ENCODE results near the gene POLR1B. TPM values are rescaled to one million over a fixed set of nuclear protein-coding genes. Genes with fewer than 3 reads are reported as not detected.

The POLR1B gene
- total and polyA plus RNA-seq, 7 donors, result 6.5 to 22.8 (median 13.2) TPM

- ATAC-seq (no peak), DNase-seq (no peak)
- Histone ChIP-seq H3K27me3 (ENCODE audit: insufficient read depth in 3 of 3, low read length in 2 of 3) (no peaks in the 10 kb centered on the region), H3K36me3 (ENCODE audit: insufficient read depth in 1 of 2, low read depth in 1 of 2) (peaks cover 0 to 9% of the 10 kb centered on the region in 2 donors), H3K4me1 (peaks cover 15% of the 10 kb centered on the region), H3K27ac (no peak overlapping the region), H3K9me3 (no peaks in the 10 kb centered on the region), H3K4me3 (no peak overlapping the region)
- TF ChIP-seq CTCF (IDR thresholded peaks at IDR 0.05), result no peak
- 60 to 79% (median 68%) methylated on average over 2 of the region's 2 CpGs for WGBS, 3 donors
- intact Hi-C loops (cut with DNase I), result no loop called here
Observed at GRCh38 chr2:112539306-112539705, 3.0 kb upstream of the POLR1B start.

GRCh38 chr2:112540906-112541305, 1.4 kb upstream of the POLR1B start:
- H3K27ac ChIP-seq, result peak overlapping the region; percentile 83
- intact Hi-C loops (cut with DNase I), result loop anchor here (5.0 to 10.0 kb wide), 3 partner anchors 41 to 59 kb away; partner anchors contain the start of genes TTL (in 2 of the 2) and CHCHD5 (in 1 of the 2)
- no peak for TF ChIP-seq CTCF (IDR thresholded peaks at IDR 0.05)

GRCh38 chr2:112541315-112542122, 746 bp upstream of the POLR1B start:
- Histone ChIP-seq H3K27me3 (ENCODE audit: insufficient read depth in 3 of 3, low read length in 2 of 3) (no peaks in the 10 kb centered on the region), H3K27ac (peak overlapping the region; percentile 83), H3K9me3 (no peaks in the 10 kb centered on the region), H3K36me3 (ENCODE audit: insufficient read depth in 1 of 2, low read depth in 1 of 2) (peaks cover 3 to 20% of the 10 kb centered on the region in 2 donors), H3K4me3 (peak overlapping the region; percentile 90), H3K4me1 (peaks cover 15% of the 10 kb centered on the region)
- intact Hi-C loops (cut with DNase I), result loop anchor here (5.0 to 10.0 kb wide), 3 partner anchors 41 to 59 kb away; partner anchors contain the start of genes TTL (in 2 of the 2) and CHCHD5 (in 1 of the 2)
- DNase-seq (peak; percentile 67 to 82), ATAC-seq (peak; percentile 64 to 77 (median 71))
- TF ChIP-seq CTCF (IDR thresholded peaks at IDR 0.05), result no peak
- WGBS, 3 donors, result 21 to 22% (median 21%) methylated on average over 34 of the region's 34 CpGs

More at GRCh38 chr2:112540906-112541305, 1.4 kb upstream of the POLR1B start:
- Histone ChIP-seq H3K4me3 (no peak overlapping the region), H3K4me1 (peaks cover 15% of the 10 kb centered on the region), H3K9me3 (no peaks in the 10 kb centered on the region), H3K27me3 (ENCODE audit: insufficient read depth in 3 of 3, low read length in 2 of 3) (no peaks in the 10 kb centered on the region), H3K36me3 (ENCODE audit: insufficient read depth in 1 of 2, low read depth in 1 of 2) (peaks cover under 1 to 16% of the 10 kb centered on the region in 2 donors)
- ATAC-seq, result no peak
- 47 to 52% (median 52%) methylated on average over 2 of the region's 2 CpGs for WGBS, 3 donors
- DNase-seq, result no peak

- no peaks in the 10 kb centered on the region for H3K27me3 ChIP-seq (ENCODE audit: insufficient read depth in 3 of 3, low read length in 2 of 3)
- H3K4me3 ChIP-seq, result peak overlapping the region; percentile 90
- peaks cover 26% of the 10 kb centered on the region for H3K4me1 ChIP-seq
- H3K36me3 ChIP-seq (ENCODE audit: insufficient read depth in 1 of 2, low read depth in 1 of 2), result peaks cover 8 to 30% of the 10 kb centered on the region in 2 donors
- intact Hi-C loops (cut with DNase I), result loop anchor here (5.0 to 10.0 kb wide), 3 partner anchors 39 to 61 kb away; partner anchors contain the start of genes TTL (in 2 of the 2) and CHCHD5 (in 1 of the 2)
- DNase-seq (no peak), ATAC-seq (no peak)
- H3K9me3 ChIP-seq, result no peaks in the 10 kb centered on the region
- peak overlapping the region; percentile 83 for H3K27ac ChIP-seq
- TF ChIP-seq CTCF (IDR thresholded peaks at IDR 0.05), result no peak
- WGBS, 3 donors, result 11 to 13% (median 12%) methylated on average over 18 of the region's 18 CpGs
Observed at GRCh38 chr2:112542984-112543661, 858 bp downstream of the POLR1B start.

Measured in psoas muscle (tissue), 8 donors.